ENCODE data around the gene FEM1C. TPM values are rescaled to one million over a fixed set of nuclear protein-coding genes. Genes with fewer than 3 reads are reported as not detected.

The FEM1C gene
- polyA plus RNA-seq, 1 donor from 2014 or later = 16.4 TPM

DNA sequence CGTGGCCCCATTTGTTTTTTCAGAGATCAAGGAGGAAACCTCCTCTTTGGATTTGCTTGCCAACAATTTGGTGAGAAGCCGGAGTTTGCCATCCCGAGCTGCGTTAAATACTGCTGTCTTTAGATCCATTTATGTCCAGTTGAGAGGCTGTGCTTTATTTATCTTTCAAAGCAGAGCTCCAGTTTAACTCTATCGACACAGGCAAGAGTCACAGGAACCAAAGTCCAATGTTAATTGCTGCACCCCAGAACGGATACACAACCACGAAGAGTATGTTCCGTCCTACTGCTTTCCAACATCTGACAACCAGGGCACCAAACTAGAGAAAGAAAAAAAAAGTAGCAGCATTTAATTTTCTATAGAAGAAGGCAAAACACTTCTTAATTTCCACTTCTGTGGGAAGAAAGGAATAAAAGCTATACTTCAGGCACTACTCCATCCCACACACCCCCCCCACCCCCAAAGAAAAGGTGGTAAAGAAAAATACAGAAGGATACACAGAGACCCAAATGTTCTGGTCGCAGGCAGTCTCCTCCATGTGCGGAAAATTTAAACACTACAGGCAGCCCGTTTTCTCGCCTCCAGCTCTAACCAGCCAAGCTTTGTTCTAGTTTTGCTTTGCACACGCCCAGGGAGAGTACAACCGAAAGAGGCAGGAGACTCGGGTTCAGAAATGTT, 1.1 kb downstream of the FEM1C start:
- H3K27ac ChIP-seq (ENCODE audit: low read length) = peak overlapping the region; percentile 91
- TF ChIP-seq MXI1 (conservative IDR thresholded peaks at IDR 0.05; ENCODE audit: poor library complexity, severe bottlenecking) (no peak), REST (IDR thresholded peaks at IDR 0.05; ENCODE audit: borderline replicate concordance) (no peak), TAF1 (IDR thresholded peaks at IDR 0.05; ENCODE audit: low read depth) (no peak), SMC3 (conservative IDR thresholded peaks at IDR 0.05; ENCODE audit: poor library complexity) (no peak), EZH2 (IDR thresholded peaks at IDR 0.05; ENCODE audit: borderline replicate concordance, insufficient read depth, low read length, poor library complexity, severe bottlenecking) (no peak)
- H2AFZ ChIP-seq (ENCODE audit: low read depth, low read length) = peak overlapping the region; percentile 58
- H3K36me3 ChIP-seq (ENCODE audit: insufficient read depth, low read length) = peaks cover 19% of the 10 kb centered on the region
- H3K4me2 ChIP-seq (ENCODE audit: low read length) = peak overlapping the region; percentile 99
- no peaks in the 10 kb centered on the region for H3K27me3 ChIP-seq (ENCODE audit: insufficient read depth, low read depth, low read length)
- no peaks in the 10 kb centered on the region for H3K9me2 ChIP-seq (ENCODE audit: insufficient read depth, low read length)
- no peaks in the 10 kb centered on the region for H3K9me3 ChIP-seq (ENCODE audit: low read length)
- peaks cover 55% of the 10 kb centered on the region for H3K79me2 ChIP-seq (replicated peaks; ENCODE audit: insufficient read depth, low read length)
- H3K4me3 ChIP-seq (ENCODE audit: low read length) = peak overlapping the region; percentile 88
- peak overlapping the region; percentile 94 for H3K9ac ChIP-seq (ENCODE audit: low read length)
- H3F3A ChIP-seq (ENCODE audit: insufficient read depth, low read length, poor library complexity, severe bottlenecking) = no peaks in the 10 kb centered on the region
- H4K20me1 ChIP-seq (ENCODE audit: insufficient read depth) = peaks cover 7% of the 10 kb centered on the region

DNA sequence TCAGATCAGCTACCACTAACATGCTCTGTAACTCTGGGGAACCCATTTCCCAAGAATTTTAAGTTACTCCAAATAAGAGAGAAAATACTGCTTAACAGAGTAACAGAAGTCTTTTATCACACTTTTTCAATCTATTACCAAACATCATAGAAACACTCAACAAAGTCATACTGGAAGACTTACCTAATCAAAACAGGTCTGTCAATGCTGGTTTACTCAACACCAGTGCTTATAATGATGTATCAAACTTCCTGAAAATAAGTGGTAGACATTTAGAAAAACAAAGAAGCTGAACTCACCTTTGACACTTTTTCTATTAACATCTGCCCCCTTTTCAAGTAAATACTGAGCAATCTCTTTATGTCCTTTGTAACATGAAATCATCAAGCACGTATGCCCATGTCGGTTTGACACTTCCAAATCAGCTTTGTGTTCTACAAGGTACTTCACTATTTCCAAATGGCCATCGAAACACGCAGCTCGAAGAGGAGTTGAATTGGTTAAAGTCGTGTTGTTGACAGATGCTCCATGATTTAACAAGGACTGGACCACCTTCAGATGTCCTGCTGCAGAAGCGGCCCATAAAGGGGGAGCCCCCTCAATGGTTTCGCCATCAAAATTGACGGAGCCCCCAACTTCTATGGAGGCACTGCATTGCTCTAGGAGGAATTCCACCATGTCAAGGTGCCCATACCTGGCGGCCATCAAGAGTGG, 1.8 kb downstream of the FEM1C start:
- Histone ChIP-seq H4K20me1 (ENCODE audit: insufficient read depth) (peaks cover 7% of the 10 kb centered on the region), H3K9me2 (ENCODE audit: insufficient read depth, low read length) (no peaks in the 10 kb centered on the region), H3K27me3 (ENCODE audit: insufficient read depth, low read depth, low read length) (no peaks in the 10 kb centered on the region), H3F3A (ENCODE audit: insufficient read depth, low read length, poor library complexity, severe bottlenecking) (no peaks in the 10 kb centered on the region), H3K4me2 (ENCODE audit: low read length) (peak overlapping the region; percentile 99), H3K36me3 (ENCODE audit: insufficient read depth, low read length) (peaks cover 23% of the 10 kb centered on the region), H3K4me3 (ENCODE audit: low read length) (peak overlapping the region; percentile 88), H3K9me3 (ENCODE audit: low read length) (no peaks in the 10 kb centered on the region), H2AFZ (ENCODE audit: low read depth, low read length) (no peak overlapping the region), H3K79me2 (replicated peaks; ENCODE audit: insufficient read depth, low read length) (peaks cover 62% of the 10 kb centered on the region), H3K27ac (ENCODE audit: low read length) (peak overlapping the region; percentile 91), H3K9ac (ENCODE audit: low read length) (peak overlapping the region; percentile 94)
- TF ChIP-seq TAF1 (IDR thresholded peaks at IDR 0.05; ENCODE audit: low read depth) (no peak), POLR2AphosphoS5 (IDR thresholded peaks at IDR 0.05) (no peak), SMC3 (conservative IDR thresholded peaks at IDR 0.05; ENCODE audit: poor library complexity) (no peak), REST (IDR thresholded peaks at IDR 0.05; ENCODE audit: borderline replicate concordance) (no peak), EZH2 (IDR thresholded peaks at IDR 0.05; ENCODE audit: borderline replicate concordance, insufficient read depth, low read length, poor library complexity, severe bottlenecking) (no peak), RAD21 (conservative IDR thresholded peaks at IDR 0.05) (no peak), MXI1 (conservative IDR thresholded peaks at IDR 0.05; ENCODE audit: poor library complexity, severe bottlenecking) (no peak), EP300 (conservative IDR thresholded peaks at IDR 0.05; ENCODE audit: poor library complexity, severe bottlenecking) (no peak)
- TF ChIP-seq, protein P1, sequence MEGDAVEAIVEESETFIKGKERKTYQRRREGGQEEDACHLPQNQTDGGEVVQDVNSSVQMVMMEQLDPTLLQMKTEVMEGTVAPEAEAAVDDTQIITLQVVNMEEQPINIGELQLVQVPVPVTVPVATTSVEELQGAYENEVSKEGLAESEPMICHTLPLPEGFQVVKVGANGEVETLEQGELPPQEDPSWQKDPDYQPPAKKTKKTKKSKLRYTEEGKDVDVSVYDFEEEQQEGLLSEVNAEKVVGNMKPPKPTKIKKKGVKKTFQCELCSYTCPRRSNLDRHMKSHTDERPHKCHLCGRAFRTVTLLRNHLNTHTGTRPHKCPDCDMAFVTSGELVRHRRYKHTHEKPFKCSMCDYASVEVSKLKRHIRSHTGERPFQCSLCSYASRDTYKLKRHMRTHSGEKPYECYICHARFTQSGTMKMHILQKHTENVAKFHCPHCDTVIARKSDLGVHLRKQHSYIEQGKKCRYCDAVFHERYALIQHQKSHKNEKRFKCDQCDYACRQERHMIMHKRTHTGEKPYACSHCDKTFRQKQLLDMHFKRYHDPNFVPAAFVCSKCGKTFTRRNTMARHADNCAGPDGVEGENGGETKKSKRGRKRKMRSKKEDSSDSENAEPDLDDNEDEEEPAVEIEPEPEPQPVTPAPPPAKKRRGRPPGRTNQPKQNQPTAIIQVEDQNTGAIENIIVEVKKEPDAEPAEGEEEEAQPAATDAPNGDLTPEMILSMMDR (IDR thresholded peaks at IDR 0.05; ENCODE audit: poor library complexity, severe bottlenecking) = no peak

Measured in neural cell (in vitro differentiated cells).